HG02981 (cell line): ENCODE measurements around the gene SAMD4A.

Source experiments
- ATAC-seq: cut with Tn5 transposase; IDR thresholded peaks from one replicate; pipeline ENCODE4 v1.9.1; 2021; ENCODE audit warnings: mild to moderate bottlenecking, moderate library complexity; ENCODE audit not compliant: unreplicated experiment

Gene SAMD4A

DNA sequence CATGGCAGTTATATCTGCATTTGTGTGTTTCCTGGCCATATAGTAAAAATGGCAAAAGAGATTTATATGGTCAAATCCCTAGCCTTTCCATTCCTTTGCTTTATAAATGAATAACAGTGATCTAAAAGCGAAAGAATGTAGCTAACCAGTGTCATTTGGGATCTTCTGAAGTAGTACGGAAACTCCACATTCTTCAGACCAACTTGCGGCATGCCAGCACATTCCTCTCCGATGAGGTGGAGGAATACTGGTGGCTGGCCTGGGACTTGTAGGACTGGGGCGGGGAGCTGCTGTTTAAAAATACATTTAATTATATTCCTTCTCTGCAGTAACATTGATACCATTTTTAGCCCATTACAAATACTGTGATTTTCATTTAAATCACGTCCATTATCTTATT is 85.3 kb downstream of the SAMD4A start:
- no peak for ATAC-seq

DNA sequence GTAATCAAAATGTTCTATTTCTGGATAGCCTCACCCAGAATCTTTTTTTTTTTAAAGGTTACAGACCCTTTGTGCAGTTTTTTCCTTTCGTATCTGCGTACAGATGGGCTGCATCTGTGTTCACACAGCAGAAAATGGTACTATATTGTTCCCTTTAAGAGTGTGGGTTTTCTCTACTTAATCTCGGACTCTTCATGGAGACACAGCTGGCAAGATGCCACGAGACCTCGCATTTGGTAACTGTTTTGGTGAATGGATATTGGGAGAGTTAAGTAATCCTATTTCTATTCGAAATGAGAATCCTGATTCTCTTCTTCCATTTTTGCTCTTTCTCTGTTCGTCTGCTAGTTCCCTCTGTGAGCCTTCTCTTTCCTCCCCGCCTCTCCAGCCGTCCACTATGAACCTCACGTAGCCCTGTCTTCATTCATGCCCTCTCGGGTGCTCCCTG is 85.7 kb downstream of the SAMD4A start:
- no peak for ATAC-seq

DNA sequence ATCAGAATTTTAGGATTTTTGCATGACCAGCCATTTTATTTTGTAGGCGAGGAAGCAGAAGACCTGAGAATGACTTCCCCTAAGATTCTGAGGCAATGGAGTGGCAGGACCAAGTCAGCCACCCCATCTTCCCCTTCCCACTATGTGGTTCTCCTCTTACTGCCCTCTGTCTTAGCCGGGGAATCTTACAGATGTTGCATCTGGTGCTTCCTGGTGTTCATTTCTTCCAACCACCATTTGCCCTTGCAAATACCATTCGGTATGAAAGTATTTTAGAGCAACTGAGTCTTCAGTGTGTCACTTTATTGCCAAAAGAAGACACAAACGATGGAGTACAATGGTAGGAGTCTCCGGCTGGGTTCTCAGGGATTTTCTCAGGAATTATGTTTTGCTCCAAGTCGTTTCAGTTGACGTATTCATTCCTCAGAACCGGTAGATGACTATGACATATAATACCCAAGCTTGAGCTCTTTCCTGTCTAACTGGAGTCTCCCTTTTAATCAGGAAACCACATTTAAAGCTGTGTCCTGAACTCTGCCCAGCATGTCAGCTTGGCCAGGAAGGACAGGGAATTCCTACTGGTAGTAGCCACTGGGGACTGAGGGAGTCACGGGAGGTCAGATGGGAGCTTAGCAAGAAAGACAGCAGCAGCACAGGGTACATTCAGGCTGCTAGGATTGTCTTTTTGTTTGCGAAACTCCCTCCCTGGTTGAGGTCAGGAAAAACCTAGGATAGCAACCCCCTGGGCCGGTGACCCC is 87.0 kb downstream of the SAMD4A start:
- no peak for ATAC-seq

DNA sequence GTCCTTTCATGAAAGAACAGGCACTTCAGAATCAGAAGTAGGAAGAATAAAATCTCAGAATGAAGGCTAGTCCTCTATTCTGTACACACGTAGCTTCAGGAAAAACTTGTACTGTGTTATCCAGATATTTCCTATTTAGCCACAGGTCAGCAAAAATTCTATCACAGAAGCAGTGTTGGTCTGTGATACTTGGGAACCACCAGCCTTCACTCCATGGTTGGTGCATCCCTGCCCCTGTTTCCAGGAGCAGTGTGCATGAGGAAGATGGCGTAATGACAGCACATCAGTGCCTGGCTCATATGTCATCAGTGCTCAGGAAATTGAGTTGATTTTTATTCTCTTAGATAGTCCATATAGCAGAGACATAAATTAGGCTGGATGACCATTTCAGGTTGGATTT is 87.7 kb downstream of the SAMD4A start:
- ATAC-seq, result no peak

- ATAC-seq, result no peak
These were observed 91.9 kb downstream of the SAMD4A start for GRCh38 chr14:54658836-54659235.

- no peak for ATAC-seq
These were observed 92.4 kb downstream of the SAMD4A start for GRCh38 chr14:54659365-54659764.

DNA sequence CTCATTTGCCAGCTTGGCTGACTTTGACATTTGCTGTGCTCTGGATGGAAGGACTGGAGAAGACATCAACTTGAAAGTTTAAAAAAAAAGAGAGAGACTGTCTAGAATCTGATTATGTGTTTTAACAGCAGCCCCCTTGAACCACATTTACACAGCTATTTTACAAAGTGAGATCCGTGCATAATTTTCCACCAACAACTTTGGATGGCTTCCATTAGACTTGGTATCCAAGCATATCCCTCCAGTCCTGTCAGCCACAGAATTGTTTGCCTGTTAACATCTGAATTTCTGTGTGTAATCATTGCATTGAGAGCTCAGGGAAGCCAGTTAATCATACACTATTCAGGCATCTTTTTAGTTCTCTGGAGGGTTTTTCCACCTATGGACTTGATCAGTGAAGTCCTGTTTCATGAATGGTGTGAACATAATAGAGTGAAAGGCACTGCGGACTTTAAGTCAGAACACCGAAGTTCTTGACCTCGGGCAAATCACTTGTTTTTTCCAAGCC is 93.7 kb downstream of the SAMD4A start:
- ATAC-seq, result no peak

DNA sequence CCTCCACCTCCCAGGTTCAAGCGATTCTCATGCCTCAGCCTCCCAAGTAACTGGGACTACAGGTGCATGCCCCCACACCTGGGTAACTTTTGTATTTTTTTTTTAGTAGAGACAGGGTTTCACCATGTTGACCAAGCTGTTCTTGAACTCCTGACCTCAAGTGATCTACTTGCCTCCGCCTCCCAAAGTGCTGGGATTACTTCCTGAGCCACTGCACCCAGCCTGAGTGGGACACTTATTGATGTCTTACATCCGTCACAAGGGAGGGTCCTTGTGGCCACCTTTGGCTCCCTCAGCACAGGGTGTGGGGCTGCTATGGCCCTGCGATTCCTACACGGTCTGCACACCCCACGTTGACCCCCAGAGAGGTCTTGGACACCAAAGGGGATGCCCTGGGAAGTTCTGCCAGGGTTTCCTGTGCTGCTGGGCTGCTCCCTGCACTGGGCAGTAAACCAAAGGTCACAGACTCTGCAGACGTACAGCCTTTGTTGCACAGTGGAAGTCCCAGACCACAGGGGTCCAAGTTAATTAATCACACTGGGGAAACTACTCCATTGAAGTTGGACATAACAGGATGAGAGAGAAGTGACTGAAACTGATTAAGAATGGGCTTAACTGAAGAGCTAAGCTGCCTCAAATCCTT is 95.7 kb downstream of the SAMD4A start:
- ATAC-seq, result no peak

DNA sequence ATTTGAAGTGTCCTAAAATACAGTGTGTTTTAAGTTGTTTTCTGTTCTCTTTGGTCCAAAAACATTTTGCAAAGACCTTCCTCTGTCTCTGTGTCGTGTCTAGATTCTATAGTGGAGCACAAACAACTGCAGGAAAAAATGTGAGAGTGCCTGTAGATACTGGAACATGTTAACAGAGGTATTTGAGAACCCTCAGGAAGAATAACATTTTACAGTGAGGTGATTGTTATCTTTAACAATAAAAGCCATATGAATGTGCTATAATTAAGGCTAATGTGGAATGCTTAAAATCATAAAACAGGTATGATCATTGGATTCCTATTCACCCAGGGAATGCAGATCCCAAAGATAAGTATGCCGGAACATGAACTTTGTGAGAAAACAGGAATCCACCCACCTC is 98.0 kb downstream of the SAMD4A start:
- no peak for ATAC-seq

- no peak for ATAC-seq
These were observed 99.0 kb downstream of the SAMD4A start for GRCh38 chr14:54665946-54666345.

DNA sequence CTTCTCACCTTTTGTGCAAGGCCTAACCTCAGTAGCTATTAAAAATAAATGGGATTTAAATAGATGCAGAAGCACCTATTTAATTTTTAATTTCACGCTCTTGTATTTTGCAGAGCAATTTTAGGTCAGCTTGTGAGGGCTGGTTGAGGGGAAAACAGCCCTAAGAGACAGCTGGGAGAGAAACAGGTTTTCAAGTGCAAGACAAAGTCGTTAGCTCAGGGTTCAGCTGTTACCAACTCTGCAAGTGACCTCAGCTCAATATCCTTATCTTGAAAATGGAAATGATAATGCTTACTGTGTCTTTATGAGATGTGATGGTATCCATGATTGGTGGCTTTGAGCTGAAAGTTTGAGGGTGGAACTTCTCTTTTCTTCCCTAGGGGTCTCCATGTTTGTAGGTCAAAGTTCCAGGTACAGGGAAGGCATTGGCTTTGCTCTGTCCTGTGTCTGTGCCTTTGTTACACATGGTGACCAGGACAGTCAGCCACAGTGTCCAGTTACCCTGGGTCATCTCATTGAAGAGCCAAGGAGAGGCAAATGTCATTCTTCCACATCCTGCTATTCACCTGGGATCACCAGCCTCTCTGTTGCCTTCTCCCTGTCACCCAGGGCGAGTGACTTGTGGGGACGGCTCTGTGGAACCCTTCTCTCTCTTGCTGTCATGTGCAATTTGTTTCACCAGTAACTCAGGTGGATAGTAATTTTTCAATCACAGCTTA is 100.3 kb downstream of the SAMD4A start:
- no peak for ATAC-seq

GRCh38 chr14:54667764-54668163 is 100.8 kb downstream of the SAMD4A start:
- ATAC-seq, result no peak

- no peak for ATAC-seq
These were observed 103.0 kb downstream of the SAMD4A start for GRCh38 chr14:54669721-54670561.

DNA sequence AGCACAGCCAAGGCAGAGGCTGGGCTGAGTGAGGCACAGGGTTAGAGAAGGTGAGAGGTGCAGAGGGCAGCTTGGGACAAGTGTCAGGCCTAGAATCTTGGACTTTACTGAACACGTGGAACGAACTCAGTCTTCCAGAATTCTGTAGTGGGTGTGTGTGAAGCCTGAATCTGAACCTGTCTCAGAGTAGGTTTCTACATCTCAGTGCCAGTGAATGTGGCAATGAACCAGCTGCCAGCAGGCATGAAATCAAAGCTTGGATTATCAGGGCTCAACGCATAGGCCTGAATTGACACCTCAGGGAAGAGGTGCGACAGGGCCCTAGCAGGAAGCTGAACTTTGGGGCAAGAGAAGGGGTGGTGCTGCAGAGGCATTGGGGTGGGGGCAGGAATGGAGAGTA is 104.6 kb downstream of the SAMD4A start:
- ATAC-seq, result no peak

DNA sequence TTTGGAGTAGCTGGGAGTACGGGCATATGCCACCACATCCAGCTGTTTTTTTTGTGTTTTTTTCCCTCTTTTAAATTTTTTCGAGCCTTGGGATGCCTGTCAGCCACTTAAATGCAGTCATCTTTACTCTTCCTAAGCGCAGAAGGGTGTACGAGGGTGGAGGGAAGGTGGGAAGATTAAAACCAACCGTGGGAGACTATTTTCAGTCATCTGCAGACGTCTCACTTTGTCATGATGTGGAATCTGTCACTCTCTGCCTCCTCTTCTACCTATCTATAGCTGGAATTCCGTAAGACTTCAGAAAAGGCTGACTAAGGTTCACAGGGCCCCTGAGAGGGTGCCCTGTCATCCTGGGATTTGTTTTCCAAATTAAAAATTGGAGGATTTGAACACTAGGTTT is 105.3 kb downstream of the SAMD4A start:
- no peak for ATAC-seq

GRCh38 chr14:54672688-54673087 is 105.8 kb downstream of the SAMD4A start:
- ATAC-seq, result no peak

DNA sequence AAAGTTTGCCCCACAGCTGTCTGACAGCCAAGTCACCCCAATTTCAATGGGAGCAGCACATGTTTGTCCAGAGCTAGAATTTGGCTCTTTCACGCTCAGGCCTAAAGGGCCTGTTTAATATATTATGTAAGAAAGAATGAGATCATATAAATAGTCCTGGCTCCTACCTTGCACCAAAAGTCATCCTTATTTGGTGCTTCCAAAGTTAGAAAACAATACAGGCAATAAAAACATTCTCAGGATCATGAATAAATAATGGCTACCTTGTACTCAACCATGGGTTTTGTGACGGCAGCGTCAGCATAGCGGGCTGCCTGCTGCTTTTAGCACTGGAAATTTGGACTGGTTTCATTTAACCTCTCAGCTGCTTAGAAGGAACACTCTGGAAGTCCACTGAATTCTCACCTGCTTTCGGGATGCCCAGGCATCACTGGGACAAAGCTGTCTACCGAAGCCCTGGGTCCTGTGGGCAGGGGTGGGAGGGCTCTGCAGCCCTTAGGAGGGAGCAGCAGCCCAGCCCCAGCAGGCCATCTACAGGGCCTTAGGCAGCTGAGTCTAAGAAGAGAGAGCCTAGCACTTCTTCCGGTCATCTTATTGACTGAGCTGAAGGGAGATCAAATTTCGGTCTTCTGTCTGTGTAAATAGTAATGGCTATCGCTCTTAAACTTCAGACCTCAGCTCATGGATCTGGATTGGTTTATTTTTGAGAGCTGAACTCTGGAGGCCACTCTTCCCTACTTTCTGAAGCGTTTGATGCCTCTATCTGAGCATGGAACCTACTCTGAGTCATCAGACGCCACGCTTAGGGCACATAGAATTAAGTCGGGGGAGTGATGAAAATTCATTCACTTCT is 106.5 kb downstream of the SAMD4A start:
- no peak for ATAC-seq

- no peak for ATAC-seq
These were observed 107.3 kb downstream of the SAMD4A start for GRCh38 chr14:54674046-54674741.
